ENCODE results near the gene PPOX. TPM values are rescaled to one million over a fixed set of nuclear protein-coding genes. Genes with fewer than 3 reads are reported as not detected.
A peak's percentile ranks its signal among the peaks of the same experiment; 100 is the strongest.

The PPOX gene
- total RNA-seq, 1 donor from 2014 or later = 48.3 TPM

GRCh38 chr1:161190962-161191521 is 24.8 kb downstream of the PPOX start:
- Mint-ChIP-seq H3K27ac (ENCODE audit: unreplicated experiment) (peak overlapping the region; percentile 97), H3K27me3 (ENCODE audit: low read depth) (no peaks in the 10 kb centered on the region), H3K36me3 (ENCODE audit: low read depth) (no peaks in the 10 kb centered on the region), H3K4me3 (peak overlapping the region; percentile 78), H3K4me1 (peaks cover 26% of the 10 kb centered on the region), H3K9me3 (no peaks in the 10 kb centered on the region)
- peak; percentile 31 for DNase-seq (ENCODE audit: low read depth, low spot score)
- no peak for TF ChIP-seq CTCF (conservative IDR thresholded peaks at IDR 0.05)

- no peaks in the 10 kb centered on the region for H3K9me3 Mint-ChIP-seq
- H3K27ac Mint-ChIP-seq (ENCODE audit: unreplicated experiment) = no peak overlapping the region
- H3K4me1 Mint-ChIP-seq = peaks cover 29% of the 10 kb centered on the region
- no peaks in the 10 kb centered on the region for H3K36me3 Mint-ChIP-seq (ENCODE audit: low read depth)
- DNase-seq (ENCODE audit: low read depth, low spot score) = no peak
- H3K27me3 Mint-ChIP-seq (ENCODE audit: low read depth) = no peaks in the 10 kb centered on the region
- H3K4me3 Mint-ChIP-seq = no peak overlapping the region
- no peak for TF ChIP-seq CTCF (conservative IDR thresholded peaks at IDR 0.05)
Observed at GRCh38 chr1:161191971-161192370, 25.7 kb downstream of the PPOX start.

GRCh38 chr1:161192476-161193465 is 26.5 kb downstream of the PPOX start:
- peak; percentile 65 for DNase-seq (ENCODE audit: low read depth, low spot score)
- Mint-ChIP-seq H3K27me3 (ENCODE audit: low read depth) (no peaks in the 10 kb centered on the region), H3K4me3 (peak overlapping the region; percentile 16), H3K9me3 (no peaks in the 10 kb centered on the region), H3K36me3 (ENCODE audit: low read depth) (no peaks in the 10 kb centered on the region), H3K27ac (ENCODE audit: unreplicated experiment) (peak overlapping the region; percentile 44), H3K4me1 (peaks cover 37% of the 10 kb centered on the region)
- peak; percentile 86 for TF ChIP-seq CTCF (conservative IDR thresholded peaks at IDR 0.05)

- no peak for TF ChIP-seq CTCF (conservative IDR thresholded peaks at IDR 0.05)
- Mint-ChIP-seq H3K9me3 (no peaks in the 10 kb centered on the region), H3K4me3 (no peak overlapping the region), H3K27me3 (ENCODE audit: low read depth) (no peaks in the 10 kb centered on the region), H3K36me3 (ENCODE audit: low read depth) (no peaks in the 10 kb centered on the region), H3K4me1 (peaks cover 43% of the 10 kb centered on the region), H3K27ac (ENCODE audit: unreplicated experiment) (no peak overlapping the region)
- no peak for DNase-seq (ENCODE audit: low read depth, low spot score)
Observed at GRCh38 chr1:161193561-161194235, 27.5 kb downstream of the PPOX start.

- Mint-ChIP-seq H3K4me3 (no peak overlapping the region), H3K27ac (ENCODE audit: unreplicated experiment) (no peak overlapping the region), H3K4me1 (peaks cover 57% of the 10 kb centered on the region), H3K36me3 (ENCODE audit: low read depth) (no peaks in the 10 kb centered on the region), H3K27me3 (ENCODE audit: low read depth) (no peaks in the 10 kb centered on the region), H3K9me3 (no peaks in the 10 kb centered on the region)
- no peak for TF ChIP-seq CTCF (conservative IDR thresholded peaks at IDR 0.05)
- no peak for DNase-seq (ENCODE audit: low read depth, low spot score)
Observed at GRCh38 chr1:161195171-161195570, 28.9 kb downstream of the PPOX start.
